ENCODE results near the gene PCBP3.

DNA sequence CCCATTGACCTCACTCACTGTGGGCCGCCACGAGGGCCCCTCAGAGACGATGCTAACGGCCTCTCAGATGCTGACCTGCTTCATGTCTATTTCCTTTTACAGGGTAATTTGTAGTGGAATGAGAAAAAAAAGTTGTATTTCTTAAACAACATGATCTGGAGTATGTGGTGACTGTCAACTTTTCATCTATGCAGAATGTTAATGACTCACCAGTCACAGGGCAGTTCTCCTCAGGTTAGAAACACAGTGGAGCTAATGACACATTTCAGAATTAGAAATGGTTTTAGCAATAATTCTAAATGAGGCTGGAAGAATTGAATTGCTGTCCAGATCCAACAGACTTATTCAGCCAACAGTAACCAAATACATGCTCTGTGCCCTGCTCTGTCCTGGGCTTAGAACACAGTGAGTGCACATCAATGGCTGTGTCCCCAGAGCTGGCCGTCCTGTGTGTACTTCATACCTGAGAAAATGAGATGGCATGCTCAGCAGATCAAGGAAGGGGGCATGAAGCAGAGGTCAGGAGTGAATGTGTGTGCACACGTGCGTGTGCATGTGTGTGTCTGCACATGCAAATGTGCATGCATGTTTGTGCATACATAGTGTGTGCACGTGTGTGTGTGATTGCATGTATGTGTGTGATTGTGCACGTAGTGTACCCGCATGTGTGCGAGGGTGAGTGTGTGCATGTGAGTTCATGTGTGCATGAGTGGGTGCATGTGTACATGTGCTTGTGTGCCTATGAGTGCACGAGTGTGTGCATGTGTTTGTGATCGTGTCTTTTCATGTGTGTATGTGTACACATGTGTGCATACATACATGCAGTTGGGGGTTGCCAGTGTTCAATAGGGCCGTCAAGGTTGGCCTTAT is 145.3 kb downstream of the PCBP3 start:
- TF ChIP-seq CTCF (IDR thresholded peaks at IDR 0.05; ENCODE audit: borderline replicate concordance, extremely low read depth, low read length, poor library complexity, severe bottlenecking) (no peak), EZH2 (IDR thresholded peaks at IDR 0.05; ENCODE audit: borderline replicate concordance, low read depth, low read length, severe bottlenecking) (no peak)
